Rectal smooth muscle tissue (tissue), 1 donor: Measurements from ENCODE around the gene IRGC.

ENCODE experiments used
- H3K27ac ChIP-seq: one replicate; pipeline ENCODE4 v1.7.0; 2013; ENCODE audit warnings: low read depth, low read length, inconsistent platforms
- H3K27me3 ChIP-seq: one replicate; pipeline ENCODE4 v1.7.0; 2013; ENCODE audit warnings: low read length; ENCODE audit not compliant: control insufficient read depth, insufficient read depth
- H3K36me3 ChIP-seq: one replicate; pipeline ENCODE4 v1.7.0; 2013; ENCODE audit warnings: low read length; ENCODE audit not compliant: control insufficient read depth, insufficient read depth
- H3K4me1 ChIP-seq: one replicate; pipeline ENCODE4 v1.7.0; 2013; ENCODE audit warnings: low read length; ENCODE audit not compliant: control insufficient read depth, insufficient read depth
- H3K4me3 ChIP-seq: one replicate; pipeline ENCODE4 v1.7.0; 2013; ENCODE audit warnings: low read length
- H3K9ac ChIP-seq: one replicate; pipeline ENCODE4 v1.7.0; 2013; ENCODE audit warnings: low read length

IRGC gene

DNA sequence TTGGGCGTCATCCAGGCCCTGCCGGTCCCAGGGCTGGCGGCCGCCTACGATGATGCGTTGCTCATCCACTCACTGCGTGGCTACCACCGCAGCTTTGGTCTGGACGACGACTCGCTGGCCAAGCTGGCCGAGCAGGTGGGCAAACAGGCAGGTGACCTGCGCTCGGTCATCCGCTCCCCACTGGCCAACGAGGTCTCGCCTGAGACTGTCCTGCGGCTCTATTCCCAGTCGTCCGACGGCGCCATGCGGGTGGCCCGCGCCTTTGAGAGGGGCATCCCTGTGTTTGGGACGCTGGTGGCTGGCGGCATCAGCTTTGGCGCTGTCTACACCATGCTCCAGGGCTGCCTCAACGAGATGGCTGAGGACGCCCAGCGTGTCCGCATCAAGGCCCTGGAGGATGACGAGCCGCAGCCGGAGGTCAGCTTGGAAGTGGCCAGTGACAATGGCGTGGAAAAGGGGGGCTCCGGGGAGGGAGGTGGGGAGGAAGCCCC, 3.5 kb downstream of the IRGC start:
- no peaks in the 10 kb centered on the region for H3K27me3 ChIP-seq
- H3K4me1 ChIP-seq, result no peaks in the 10 kb centered on the region
- H3K4me3 ChIP-seq, result no peak overlapping the region
- no peak overlapping the region for H3K27ac ChIP-seq
- H3K9ac ChIP-seq, result no peak overlapping the region
- no peaks in the 10 kb centered on the region for H3K36me3 ChIP-seq

- Histone ChIP-seq H3K9ac (no peak overlapping the region), H3K4me1 (no peaks in the 10 kb centered on the region), H3K36me3 (no peaks in the 10 kb centered on the region), H3K27ac (no peak overlapping the region), H3K4me3 (no peak overlapping the region), H3K27me3 (no peaks in the 10 kb centered on the region)
Measured at GRCh38 chr19:43719918-43720317, 4.0 kb downstream of the IRGC start.

DNA sequence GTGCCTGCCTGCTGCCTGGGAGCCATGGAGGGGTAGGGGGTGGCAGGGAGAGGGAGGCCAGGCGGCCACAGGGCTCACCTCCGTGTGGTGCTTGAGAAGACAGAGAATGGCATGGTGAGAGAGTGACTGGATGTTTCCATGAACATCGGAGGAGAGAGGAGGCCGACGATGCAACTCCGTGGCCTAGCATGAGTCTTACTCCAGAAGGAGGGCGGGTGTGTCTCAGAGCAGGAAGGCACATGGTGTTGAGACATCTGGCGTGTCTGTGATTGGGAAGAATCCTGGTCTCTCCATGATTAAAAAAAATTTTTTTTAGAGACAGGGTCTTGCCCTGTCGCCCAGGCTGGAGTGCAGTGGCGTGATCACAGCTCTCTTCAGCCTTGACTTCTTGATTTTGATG, 5.1 kb downstream of the IRGC start:
- H3K9ac ChIP-seq, result no peak overlapping the region
- no peak overlapping the region for H3K4me3 ChIP-seq
- no peaks in the 10 kb centered on the region for H3K27me3 ChIP-seq
- H3K27ac ChIP-seq, result no peak overlapping the region
- H3K4me1 ChIP-seq, result no peaks in the 10 kb centered on the region
- no peaks in the 10 kb centered on the region for H3K36me3 ChIP-seq

DNA sequence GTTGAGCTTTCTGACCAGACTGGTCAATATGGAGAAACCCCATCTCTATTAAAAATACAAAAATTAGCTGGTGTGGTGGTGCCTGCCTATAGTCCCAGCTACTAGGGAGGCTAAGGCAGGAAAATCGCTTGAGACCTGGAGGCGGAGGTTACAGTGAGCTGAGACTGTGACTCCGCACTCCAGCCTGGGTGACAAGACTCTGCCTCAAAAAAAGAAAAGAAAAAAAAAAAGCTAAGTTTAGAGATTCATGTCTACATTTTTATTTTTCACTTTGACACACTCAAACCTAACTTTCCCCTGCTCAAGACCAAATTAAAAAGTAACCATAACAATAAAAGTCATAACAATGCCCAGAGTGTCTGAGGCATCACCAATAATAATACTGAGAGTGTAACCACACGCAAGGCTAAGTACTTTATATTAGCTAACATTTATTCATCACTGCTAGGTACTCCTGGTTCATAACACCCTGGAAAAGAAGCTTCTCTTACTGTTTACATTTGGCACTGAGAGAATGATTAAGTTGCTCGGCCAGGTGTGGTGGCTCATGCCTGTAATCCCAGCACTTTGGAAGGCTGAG, 5.7 kb downstream of the IRGC start:
- Histone ChIP-seq H3K36me3 (no peaks in the 10 kb centered on the region), H3K4me1 (no peaks in the 10 kb centered on the region), H3K27me3 (no peaks in the 10 kb centered on the region), H3K27ac (no peak overlapping the region), H3K9ac (no peak overlapping the region), H3K4me3 (no peak overlapping the region)

- Histone ChIP-seq H3K9ac (no peak overlapping the region), H3K36me3 (peaks cover under 1% of the 10 kb centered on the region), H3K27ac (no peak overlapping the region), H3K27me3 (no peaks in the 10 kb centered on the region), H3K4me3 (no peak overlapping the region), H3K4me1 (no peaks in the 10 kb centered on the region)
Measured at GRCh38 chr19:43723588-43723987, 7.7 kb downstream of the IRGC start.

DNA sequence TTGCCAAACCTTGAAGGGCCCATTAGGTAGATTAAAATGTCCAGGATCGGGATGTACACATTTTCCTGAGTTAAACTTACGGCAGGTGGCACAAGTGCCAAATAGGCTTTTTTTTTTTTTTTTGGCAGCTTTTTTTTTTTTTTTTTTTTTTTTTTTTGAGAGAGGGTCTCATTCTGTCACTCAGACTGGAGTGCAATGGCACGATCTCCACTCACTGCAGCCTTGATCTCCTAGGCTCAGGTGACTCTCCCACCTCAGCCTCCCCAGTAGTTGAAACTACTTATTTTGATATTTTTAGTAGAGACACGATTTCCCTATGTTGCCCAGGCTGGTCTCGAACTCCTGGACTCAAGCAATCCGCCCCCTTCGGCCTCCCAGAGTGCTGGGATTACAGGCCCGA, 9.0 kb downstream of the IRGC start:
- H3K9ac ChIP-seq, result no peak overlapping the region
- no peak overlapping the region for H3K4me3 ChIP-seq
- H3K36me3 ChIP-seq, result peaks cover 8% of the 10 kb centered on the region
- H3K4me1 ChIP-seq, result no peaks in the 10 kb centered on the region
- H3K27me3 ChIP-seq, result no peaks in the 10 kb centered on the region
- H3K27ac ChIP-seq, result no peak overlapping the region

- no peaks in the 10 kb centered on the region for H3K27me3 ChIP-seq
- H3K4me1 ChIP-seq, result no peaks in the 10 kb centered on the region
- H3K9ac ChIP-seq, result no peak overlapping the region
- H3K4me3 ChIP-seq, result no peak overlapping the region
- no peak overlapping the region for H3K27ac ChIP-seq
- peaks cover 8% of the 10 kb centered on the region for H3K36me3 ChIP-seq
Measured at GRCh38 chr19:43725468-43725867, 9.6 kb downstream of the IRGC start.

- no peaks in the 10 kb centered on the region for H3K27me3 ChIP-seq
- H3K4me3 ChIP-seq, result no peak overlapping the region
- peaks cover 15% of the 10 kb centered on the region for H3K36me3 ChIP-seq
- no peaks in the 10 kb centered on the region for H3K4me1 ChIP-seq
- no peak overlapping the region for H3K27ac ChIP-seq
- no peak overlapping the region for H3K9ac ChIP-seq
Measured at GRCh38 chr19:43726736-43727592, 11.1 kb downstream of the IRGC start.

- Histone ChIP-seq H3K4me1 (no peaks in the 10 kb centered on the region), H3K36me3 (peaks cover 21% of the 10 kb centered on the region), H3K27me3 (no peaks in the 10 kb centered on the region), H3K9ac (no peak overlapping the region), H3K4me3 (no peak overlapping the region), H3K27ac (no peak overlapping the region)
Measured at GRCh38 chr19:43727593-43727853, 11.6 kb downstream of the IRGC start.

DNA sequence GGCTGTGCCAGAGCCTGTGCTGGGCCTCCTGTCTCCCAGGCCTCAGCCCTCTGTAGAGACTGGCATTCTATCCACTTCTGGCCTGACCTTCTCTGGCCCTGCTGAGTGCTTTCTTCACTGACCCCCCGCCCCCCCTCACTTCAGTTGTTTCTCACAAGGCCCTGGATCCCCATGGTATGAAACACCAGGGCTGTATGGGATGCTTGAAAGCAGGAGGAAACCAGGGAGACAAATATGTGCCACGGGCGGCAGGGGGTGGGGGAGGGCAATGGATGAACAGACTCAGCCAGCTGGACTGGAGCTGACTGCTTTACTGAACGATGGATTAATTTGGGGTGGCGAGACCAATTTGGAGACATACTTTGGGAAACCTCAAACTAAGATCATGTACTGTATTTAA, 14.0 kb downstream of the IRGC start:
- Histone ChIP-seq H3K4me1 (no peaks in the 10 kb centered on the region), H3K36me3 (peaks cover 29% of the 10 kb centered on the region), H3K9ac (no peak overlapping the region), H3K4me3 (no peak overlapping the region), H3K27me3 (no peaks in the 10 kb centered on the region), H3K27ac (no peak overlapping the region)

DNA sequence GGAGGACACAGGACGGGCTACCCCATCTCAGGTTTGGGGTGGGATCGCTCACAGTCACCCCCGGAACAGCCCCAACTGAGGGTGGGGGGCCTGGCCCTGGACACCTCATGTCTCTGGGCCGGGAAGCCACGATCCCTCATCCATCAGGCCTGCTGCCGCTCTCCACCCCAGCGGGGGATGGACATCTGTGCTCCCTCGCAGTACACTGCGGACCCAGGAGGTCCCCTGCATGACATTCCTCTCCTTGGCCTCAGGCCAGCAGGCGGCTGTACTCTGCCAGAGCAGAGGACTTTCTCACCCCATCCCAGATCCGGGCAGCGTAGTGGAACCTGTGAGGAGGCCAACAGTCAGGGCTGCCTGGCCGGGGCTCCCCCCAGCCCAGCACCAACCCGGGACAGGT, 15.5 kb downstream of the IRGC start:
- peaks cover 34% of the 10 kb centered on the region for H3K36me3 ChIP-seq
- no peaks in the 10 kb centered on the region for H3K27me3 ChIP-seq
- no peak overlapping the region for H3K9ac ChIP-seq
- no peak overlapping the region for H3K4me3 ChIP-seq
- H3K4me1 ChIP-seq, result no peaks in the 10 kb centered on the region
- H3K27ac ChIP-seq, result no peak overlapping the region

DNA sequence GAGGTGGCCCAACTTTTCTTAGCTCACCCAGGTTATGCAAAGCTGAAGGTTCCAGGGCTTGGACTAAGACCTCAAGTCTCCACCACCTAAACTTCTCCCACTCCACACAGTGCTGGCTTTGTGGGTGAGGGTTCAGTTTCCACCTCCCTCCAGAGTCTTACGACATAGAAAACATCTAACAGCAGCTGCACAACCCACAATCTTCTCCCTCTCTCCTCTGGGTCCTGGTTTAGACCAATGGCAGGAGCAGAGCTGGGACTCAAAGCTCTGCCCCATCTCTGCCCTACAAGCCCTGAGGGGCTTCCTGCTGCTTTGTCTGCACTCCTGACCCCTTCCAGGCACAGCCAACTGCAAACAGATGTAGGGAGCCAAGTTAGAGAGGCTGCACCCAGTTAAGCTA, 16.0 kb downstream of the IRGC start:
- H3K4me3 ChIP-seq, result no peak overlapping the region
- peaks cover 39% of the 10 kb centered on the region for H3K36me3 ChIP-seq
- no peaks in the 10 kb centered on the region for H3K4me1 ChIP-seq
- no peak overlapping the region for H3K27ac ChIP-seq
- H3K27me3 ChIP-seq, result no peaks in the 10 kb centered on the region
- no peak overlapping the region for H3K9ac ChIP-seq

DNA sequence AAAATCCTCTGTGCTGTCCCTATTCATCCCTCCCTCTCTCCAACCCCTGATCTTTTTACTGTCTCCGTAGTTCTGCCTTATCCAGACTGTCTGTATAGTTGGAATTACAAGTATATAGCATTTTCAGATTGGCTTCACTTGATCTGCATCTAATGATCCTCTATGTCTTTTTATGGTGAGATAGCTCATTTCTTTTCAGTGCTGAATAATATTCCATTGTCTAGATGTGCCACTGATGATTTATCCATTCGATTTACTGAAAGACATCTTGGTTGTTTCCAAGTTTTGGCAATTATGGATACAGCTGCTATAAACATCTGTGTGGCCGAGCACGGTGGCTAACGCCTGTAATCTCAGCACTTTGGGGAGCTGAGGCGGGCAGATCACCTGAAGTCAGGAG, 19.1 kb downstream of the IRGC start:
- H3K36me3 ChIP-seq, result peaks cover 40% of the 10 kb centered on the region
- no peak overlapping the region for H3K27ac ChIP-seq
- H3K4me1 ChIP-seq, result no peaks in the 10 kb centered on the region
- H3K4me3 ChIP-seq, result no peak overlapping the region
- H3K27me3 ChIP-seq, result no peaks in the 10 kb centered on the region
- no peak overlapping the region for H3K9ac ChIP-seq
